GM21529 (cell line): Measurements from ENCODE around the gene CACNG8.
"Not testable (repeated sequence)": the region's sequence is repeated elsewhere in the genome, so short reads cannot be mapped to it uniquely, and the experiment has no call there.

ENCODE experiments used
- ATAC-seq: cut with Tn5 transposase; IDR thresholded peaks from one replicate; pipeline ENCODE4 v1.9.1; 2021; ENCODE audit not compliant: unreplicated experiment

The CACNG8 gene

GRCh38 chr19:53962887-53963431, at the start of gene CACNG8:
Gene CACNG8, plus strand, starts transcription at chr19:53962937.
- ATAC-seq = no peak

- ATAC-seq = no peak
These were observed 47.7 kb upstream of the CACNG8 start for GRCh38 chr19:53915000-53915399.

GRCh38 chr19:53916004-53916403, 46.7 kb upstream of the CACNG8 start:
- no peak for ATAC-seq

- no peak for ATAC-seq
These were observed 45.4 kb upstream of the CACNG8 start for GRCh38 chr19:53917356-53917755.

GRCh38 chr19:53927739-53928138, 35.0 kb upstream of the CACNG8 start:
- no peak for ATAC-seq

- no peak for ATAC-seq
These were observed 26.7 kb upstream of the CACNG8 start for GRCh38 chr19:53936029-53936428.

GRCh38 chr19:53942001-53942786, 20.5 kb upstream of the CACNG8 start:
- ATAC-seq = no peak

- no peak for ATAC-seq
These were observed 18.3 kb upstream of the CACNG8 start for GRCh38 chr19:53944416-53944815.

- ATAC-seq = no peak
These were observed 17.8 kb upstream of the CACNG8 start for GRCh38 chr19:53944933-53945332.

- ATAC-seq = no peak
These were observed 17.3 kb upstream of the CACNG8 start for GRCh38 chr19:53945441-53945840.

GRCh38 chr19:53945998-53946397, 16.7 kb upstream of the CACNG8 start:
- no peak for ATAC-seq

GRCh38 chr19:53947624-53948023, 15.1 kb upstream of the CACNG8 start:
- no peak for ATAC-seq

GRCh38 chr19:53948611-53949010, 14.1 kb upstream of the CACNG8 start:
- not testable (repeated sequence) for ATAC-seq

- no peak for ATAC-seq
These were observed 11.3 kb upstream of the CACNG8 start for GRCh38 chr19:53951436-53951835.

- no peak for ATAC-seq
These were observed 10.8 kb upstream of the CACNG8 start for GRCh38 chr19:53951947-53952346.

GRCh38 chr19:53953383-53953782, 9.4 kb upstream of the CACNG8 start:
- no peak for ATAC-seq

GRCh38 chr19:53957448-53958167, 5.1 kb upstream of the CACNG8 start:
- ATAC-seq = no peak

- ATAC-seq = no peak
These were observed 4.6 kb upstream of the CACNG8 start for GRCh38 chr19:53958168-53958571.

- no peak for ATAC-seq
These were observed 3.6 kb upstream of the CACNG8 start for GRCh38 chr19:53958823-53959757.

GRCh38 chr19:53960187-53960586, 2.5 kb upstream of the CACNG8 start:
- no peak for ATAC-seq

- no peak for ATAC-seq
These were observed 1.9 kb upstream of the CACNG8 start for GRCh38 chr19:53960886-53961285.
